Measurements from ENCODE around the gene SV2C. TPM values are rescaled to one million over a fixed set of nuclear protein-coding genes. Genes with fewer than 3 reads are reported as not detected.

Gene SV2C
- total RNA-seq, 1 experiment from 2014 or later: not detected

GRCh38 chr5:76290321-76290757 lies 207.2 kb downstream of the SV2C start:
- H3K27ac ChIP-seq (ENCODE audit: low read depth, low read length): no peak overlapping the region
- TF ChIP-seq SRF (IDR thresholded peaks at IDR 0.05; ENCODE audit: low read depth) (no peak), RAD21 (IDR thresholded peaks at IDR 0.05; ENCODE audit: low read depth) (no peak), EZH2phosphoT487 (IDR thresholded peaks at IDR 0.05; ENCODE audit: borderline replicate concordance) (no peak), ZFX (IDR thresholded peaks at IDR 0.05) (no peak), POLR2AphosphoS5 (IDR thresholded peaks at IDR 0.05; ENCODE audit: low read depth, low read length) (no peak), CTCF (IDR thresholded peaks at IDR 0.05 in 2 of 3, conservative IDR thresholded peaks at IDR 0.05 in 1 of 3; ENCODE audit: borderline replicate concordance in 1 of 3, insufficient read depth in 1 of 3, low read depth in 2 of 3, low read length in 2 of 3) (no peak), CBX3 (IDR thresholded peaks at IDR 0.05; ENCODE audit: low read depth) (no peak), CEBPB (IDR thresholded peaks at IDR 0.05; ENCODE audit: low read depth) (no peak), EGR1 (IDR thresholded peaks at IDR 0.05; ENCODE audit: low read depth) (no peak)
- peaks cover 5% of the 10 kb centered on the region in 2 experiments; a peak in 2 of 4 replicates for H3K4me1 ChIP-seq (ENCODE audit: control insufficient read depth in 1 of 2, insufficient read depth in 2 of 2, low read length in 2 of 2)
- no peaks in the 10 kb centered on the region for H3K36me3 ChIP-seq (ENCODE audit: control insufficient read depth in 1 of 2, insufficient read depth in 2 of 2, low read length in 2 of 2)
- no peak overlapping the region for H2AFZ ChIP-seq (ENCODE audit: low read depth, low read length, poor library complexity, severe bottlenecking)
- no peaks in the 10 kb centered on the region for H3K9me3 ChIP-seq (ENCODE audit: control insufficient read depth in 1 of 2, insufficient read depth in 1 of 2, low read depth in 1 of 2, low read length in 2 of 2)
- no peaks in the 10 kb centered on the region for H4K20me1 ChIP-seq (ENCODE audit: insufficient read depth)
- DNase-seq (ENCODE audit: low read depth, low spot score) (no peak), ATAC-seq (no peak)
- POLR2A ChIA-PET: no interaction called here
- no peaks in the 10 kb centered on the region for H3K79me2 ChIP-seq (ENCODE audit: insufficient read depth, low read length)
- H3K9ac ChIP-seq (ENCODE audit: low read length): no peak overlapping the region
- no peak overlapping the region for H3K4me3 ChIP-seq (replicated peaks in 1 of 2; ENCODE audit: low read depth in 1 of 2, low read length in 2 of 2)
- BruUV-seq (replicated peaks): no TSS peak
- RAD21 ChIA-PET (ENCODE audit: low non-redundant PET in 1 of 2, low total read pairs in 2 of 2, uncharacterized antibody in 2 of 2, unreplicated experiment in 2 of 2): no interaction called here
- no peaks in the 10 kb centered on the region for H3K27me3 ChIP-seq (ENCODE audit: insufficient read depth, low read length)
- H3K9me2 ChIP-seq (ENCODE audit: insufficient read depth): no peaks in the 10 kb centered on the region
- H3K4me2 ChIP-seq (ENCODE audit: low read length): no peak overlapping the region
- intact Hi-C loops (cut with micrococcal nuclease): no loop called here
- CTCF ChIA-PET: no interaction called here

Measured in HCT116 (cell line).